H1 (cell line): Measurements from ENCODE around the gene GALNT2. TPM values are rescaled to one million over a fixed set of nuclear protein-coding genes. Genes with fewer than 3 reads are reported as not detected.

Source experiments
- CTCF ChIA-PET: fragments of 300-600 bp; sonication (Branson Sonifier 250); formaldehyde crosslinking; loops from one replicate; lab custom pipeline; 2021; ENCODE audit not compliant: partially characterized antibody; lab: Charles Lee
- POLR2A ChIA-PET: fragments of 300-600 bp; sonication (Branson Sonifier 250); formaldehyde crosslinking; loops from one replicate; lab custom pipeline; 2021; ENCODE audit warnings: inconsistent platforms; ENCODE audit not compliant: partially characterized antibody; lab: Charles Lee
- DNase-seq, 2 experiments: peaks; one replicate each; pipeline versions ENCODE4 v3.0.0 to v3.0.0-alpha.2; 2010 to 2022; ENCODE audit warnings: low spot score in 2 of 2, low read depth in 1 of 2, mixed read lengths in 1 of 2
- FAIRE-seq: peaks from 2 replicates; lab custom pipeline; 2011; peaks lifted over from hg19 to GRCh38; lab: Jason Lieb, UNC
- H2AFZ ChIP-seq: 2 replicates; pipeline ENCODE4 v1.8.1; 2012; ENCODE audit warnings: low read length, inconsistent platforms
- H2AK5ac ChIP-seq: 2 replicates; pipeline ENCODE4 v1.6.1; 2013; ENCODE audit warnings: low read depth, low read length
- H2BK120ac ChIP-seq: replicated peaks from 2 replicates; pipeline ENCODE3; 2013; ENCODE audit warnings: low read depth, low read length, inconsistent platforms
- H2BK12ac ChIP-seq: 2 replicates; pipeline ENCODE4 v1.6.1; 2013; ENCODE audit warnings: low read depth, low read length
- H2BK15ac ChIP-seq: 2 replicates; pipeline ENCODE4 v1.6.1; 2013; ENCODE audit warnings: low read length
- H2BK20ac ChIP-seq: 2 replicates; pipeline ENCODE4 v1.6.1; 2013; ENCODE audit warnings: low read length
- H2BK5ac ChIP-seq: 2 replicates; pipeline ENCODE4 v1.6.1; 2013; ENCODE audit warnings: low read depth, low read length
- H3K14ac ChIP-seq: 2 replicates; pipeline ENCODE4 v1.6.1; 2013; ENCODE audit warnings: inconsistent platforms; ENCODE audit not compliant: insufficient read length
- H3K18ac ChIP-seq: 2 replicates; pipeline ENCODE4 v1.6.1; 2013; ENCODE audit warnings: low read length; ENCODE audit errors: extremely low read depth
- H3K23ac ChIP-seq: 2 replicates; pipeline ENCODE4 v1.6.1; 2013; ENCODE audit warnings: inconsistent platforms; ENCODE audit not compliant: insufficient read length
- H3K23me2 ChIP-seq: 2 replicates; pipeline ENCODE4 v1.6.1; 2013; ENCODE audit warnings: low read depth, low read length
- H3K27ac ChIP-seq: 2 replicates; pipeline ENCODE4 v1.6.1; 2011; ENCODE audit warnings: low read depth, low read length, inconsistent platforms
- H3K27me3 ChIP-seq, 4 experiments: replicated peaks in 1 of 4; 1 replicate in 1 of 4; 2 replicates in 3 of 4; pipeline versions ENCODE4 v1.6.1 to v1.8.1; 2011 to 2013; ENCODE audit warnings: low read length in 3 of 4, mild to moderate bottlenecking in 3 of 4, inconsistent platforms in 2 of 4, mixed read lengths in 2 of 4, moderate library complexity in 1 of 4; ENCODE audit not compliant: control insufficient read depth in 3 of 4, insufficient read depth in 3 of 4; ENCODE audit errors: extremely low read depth in 1 of 4
- H3K36me3 ChIP-seq, 4 experiments: 2 replicates each; pipeline versions ENCODE4 v1.6.1 to v1.8.1; 2011 to 2013; ENCODE audit warnings: mild to moderate bottlenecking in 4 of 4, low read length in 3 of 4, moderate library complexity in 2 of 4, control low read depth in 1 of 4, inconsistent platforms in 1 of 4; ENCODE audit not compliant: insufficient read depth in 4 of 4, control insufficient read depth in 2 of 4
- H3K4ac ChIP-seq: replicated peaks from 2 replicates; pipeline ENCODE3; 2013; ENCODE audit warnings: low read length, low read depth, mixed read lengths, inconsistent platforms; ENCODE audit not compliant: insufficient read length
- H3K4me1 ChIP-seq, 4 experiments: replicated peaks in 1 of 4; 1 replicate in 1 of 4; 2 replicates in 3 of 4; pipeline versions ENCODE4 v1.6.1 to v1.8.1; 2011 to 2013; ENCODE audit warnings: low read length in 3 of 4, inconsistent platforms in 2 of 4, mixed read lengths in 1 of 4; ENCODE audit not compliant: insufficient read depth in 4 of 4, control insufficient read depth in 3 of 4
- H3K4me2 ChIP-seq, 2 experiments: 2 replicates each; pipeline versions ENCODE4 v1.6.1 to v1.8.1; 2011 to 2013; ENCODE audit warnings: low read depth in 2 of 2, low read length in 2 of 2, control low read depth in 1 of 2, inconsistent platforms in 1 of 2, mild to moderate bottlenecking in 1 of 2; ENCODE audit not compliant: insufficient read depth in 1 of 2
- H3K4me3 ChIP-seq, 4 experiments: fragments of 200-600, 300-600 bp in 1 of 4; sonication (generic), shearing (Covaris generic), sonication (Bioruptor Twin) in 1 of 4; 2 replicates each; pipeline versions ENCODE4 v1.5.1 to v1.8.1; 2011 to 2016; ENCODE audit warnings: low read length in 4 of 4, low read depth in 3 of 4, control low read depth in 2 of 4, inconsistent platforms in 2 of 4, mild to moderate bottlenecking in 2 of 4, mixed read lengths in 1 of 4, moderate library complexity in 1 of 4; ENCODE audit not compliant: insufficient read depth in 2 of 4; ENCODE audit errors: extremely low read depth in 1 of 4
- H3K56ac ChIP-seq: replicated peaks from 2 replicates; pipeline ENCODE3; 2013; ENCODE audit warnings: low read depth, mild to moderate bottlenecking, mixed read lengths, low read length, inconsistent platforms; ENCODE audit not compliant: insufficient read length
- H3K79me1 ChIP-seq: 2 replicates; pipeline ENCODE4 v1.6.1; 2013; ENCODE audit warnings: low read depth, low read length, control low read depth
- H3K79me2 ChIP-seq, 2 experiments: 2 replicates each; pipeline versions ENCODE4 v1.6.1 to v1.8.1; 2012 to 2013; ENCODE audit warnings: low read length in 2 of 2, mild to moderate bottlenecking in 2 of 2, inconsistent platforms in 1 of 2; ENCODE audit not compliant: insufficient read depth in 2 of 2, control insufficient read depth in 1 of 2
- H3K9ac ChIP-seq, 4 experiments: replicated peaks in 1 of 4; 1 replicate in 1 of 4; 2 replicates in 3 of 4; pipeline versions ENCODE4 v1.6.1 to v1.8.1; 2011 to 2013; ENCODE audit warnings: low read depth in 3 of 4, low read length in 3 of 4, control low read depth in 2 of 4, mild to moderate bottlenecking in 2 of 4, moderate library complexity in 2 of 4, inconsistent platforms in 1 of 4; ENCODE audit errors: extremely low read depth in 1 of 4
- H3K9me3 ChIP-seq, 2 experiments: 2 replicates each; pipeline versions ENCODE4 v1.6.1 to v1.8.1; 2012 to 2013; ENCODE audit warnings: mild to moderate bottlenecking in 2 of 2, moderate library complexity in 2 of 2, control low read depth in 1 of 2, inconsistent platforms in 1 of 2, low read depth in 1 of 2, low read length in 1 of 2, mixed read lengths in 1 of 2; ENCODE audit not compliant: insufficient read depth in 2 of 2
- H4K20me1 ChIP-seq, 2 experiments: replicated peaks in 1 of 2; 2 replicates each; pipeline versions ENCODE3 to v1.8.1; 2011 to 2013; ENCODE audit warnings: inconsistent platforms in 2 of 2, low read length in 2 of 2, mild to moderate bottlenecking in 1 of 2; ENCODE audit not compliant: insufficient read depth in 2 of 2, control insufficient read depth in 1 of 2
- H4K5ac ChIP-seq: 2 replicates; pipeline ENCODE4 v1.6.1; 2013; ENCODE audit warnings: low read length, low read depth, mixed read lengths, inconsistent platforms; ENCODE audit not compliant: insufficient read length
- H4K8ac ChIP-seq: 2 replicates; pipeline ENCODE4 v1.8.0; 2013; ENCODE audit warnings: mild to moderate bottlenecking, moderate library complexity, low read length, inconsistent platforms; ENCODE audit not compliant: insufficient read depth; ENCODE audit errors: extremely low read depth
- H4K91ac ChIP-seq: replicated peaks from 2 replicates; pipeline ENCODE3; 2013; ENCODE audit warnings: low read length, mixed read lengths, inconsistent platforms; ENCODE audit not compliant: insufficient read length
- EP300 ChIP-seq, 2 experiments: IDR thresholded peaks; 1 replicate in 1 of 2; 2 replicates in 1 of 2; pipeline ENCODE4 v1.6.1; 2011 to 2012; ENCODE audit warnings: low read depth in 2 of 2, low read length in 2 of 2, mild to moderate bottlenecking in 2 of 2, borderline replicate concordance in 1 of 2, inconsistent platforms in 1 of 2, moderate library complexity in 1 of 2
- KDM1A ChIP-seq: fragments of 200-600, 300-600 bp; sonication (generic); IDR thresholded peaks from 2 replicates; pipeline ENCODE4 v1.7.1; 2016; ENCODE audit warnings: mild to moderate bottlenecking, low read length, borderline replicate concordance
- KDM4A ChIP-seq: IDR thresholded peaks from one replicate; pipeline ENCODE4 v1.7.1; 2012; ENCODE audit warnings: low read depth, mild to moderate bottlenecking, moderate library complexity, low read length, inconsistent platforms; ENCODE audit not compliant: severe bottlenecking
- RNF2 ChIP-seq: fragments of 200-900, 300-1000 bp; sonication (generic); IDR thresholded peaks from 2 replicates; pipeline ENCODE4 v1.7.1; 2016; ENCODE audit warnings: borderline replicate concordance, low read depth, mild to moderate bottlenecking, antibody characterized with exemption, low read length; ENCODE audit not compliant: poor library complexity, severe bottlenecking; ENCODE audit errors: missing control alignments
- WGBS, 2 experiments: shearing (Covaris generic) in 1 of 2; methylation state at CpG; one replicate each; pipeline versions ENCODE4 v1.1.6 to v1.1.7; 2013 to 2015; ENCODE audit warnings: low lambda C conversion rate in 2 of 2, mixed read lengths in 2 of 2, inconsistent platforms in 1 of 2, low coverage in 1 of 2, missing lambda C conversion rate in 1 of 2; ENCODE audit not compliant: insufficient replicate concordance in 2 of 2, insufficient coverage in 1 of 2, insufficient read length in 1 of 2; ENCODE audit errors: extremely low coverage in 1 of 2, missing lambda C conversion rate in 1 of 2; 5-methylcytosine and 5-hydroxymethylcytosine counted together
- polyA plus RNA-seq, 7 experiments: library from polyadenylated mRNA; depleted of rRNA in 3 of 7; stranded (reverse) in 5 of 7; unstranded in 2 of 7; fragments of >200 nt in 5 of 7; fragments of 200-250 nt in 2 of 7; gene quantifications; 1 replicate in 5 of 7; 2 replicates in 1 of 7; 4 replicates in 1 of 7; pipeline versions ENCODE4 v1.2.1 to v1.2.3, GENCODE V29; 2011 to 2013; ENCODE audit warnings: missing spikeins in 2 of 7, mixed read lengths in 2 of 7
- total RNA-seq: library from RNA; stranded (reverse); fragmentation: NEBNext Ultra II Directional; extraction: Animal tissue kit (Norgen Biotek cat#: 25700); gene quantifications from 2 replicates; pipeline ENCODE4 v1.2.1, GENCODE V29; 2021
- TF ChIP-seq, protein P1 (sequence below): IDR thresholded peaks from 2 replicates; pipeline ENCODE4 v1.6.1; 2011; ENCODE audit warnings: low read length, improper control_type of control experiment

GALNT2 gene
- total and polyA plus RNA-seq, 2 of the 8 experiments (the other 6 are each of a cell fraction or from before 2014, with no cell fraction given), result 34.5 to 75.3 TPM

DNA sequence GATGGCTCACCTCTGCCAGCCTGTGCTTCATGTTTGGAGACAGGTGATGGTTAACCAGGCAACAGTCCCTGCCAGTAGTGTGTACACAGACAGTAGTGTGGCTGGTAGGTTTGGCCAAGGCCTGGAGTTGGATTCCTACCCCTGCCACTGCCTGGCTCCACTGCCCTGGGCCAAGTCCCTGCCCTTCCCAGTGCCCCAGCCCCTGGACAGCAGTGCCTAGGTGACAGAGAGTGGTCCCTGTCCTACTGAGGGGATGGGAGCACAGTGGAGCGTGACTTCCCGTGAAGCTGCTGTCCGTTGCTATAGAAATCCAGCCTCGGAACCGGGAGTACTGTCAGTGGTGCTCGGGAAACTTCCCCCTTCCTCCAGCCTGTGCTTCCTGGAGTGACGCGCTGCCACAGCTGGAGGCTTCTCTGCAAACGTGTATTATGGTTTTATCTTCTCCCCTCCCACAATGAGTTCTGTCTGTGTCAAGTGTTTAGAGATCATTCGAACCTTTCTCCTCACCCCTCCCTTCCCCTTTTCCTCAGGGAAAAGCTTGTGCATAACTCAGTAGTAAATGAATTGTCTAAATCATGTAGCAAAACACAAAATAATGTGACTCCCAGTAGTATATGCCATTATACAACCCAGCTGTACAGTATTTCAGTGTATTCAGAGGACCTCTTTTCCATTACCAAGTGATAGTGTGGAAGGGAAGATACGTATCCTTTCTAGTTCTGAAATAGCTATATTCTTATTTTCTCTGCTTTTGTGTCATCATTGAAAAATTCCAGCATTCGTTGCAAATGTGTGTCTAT is 73.4 kb downstream of the GALNT2 start:
- no peaks in the 10 kb centered on the region for H3K36me3 ChIP-seq
- no peak overlapping the region for H4K91ac ChIP-seq
- H3K4me2 ChIP-seq, result no peak overlapping the region
- no peak overlapping the region for H4K5ac ChIP-seq
- H3K79me2 ChIP-seq, result peaks cover 0 to 64% of the 10 kb centered on the region in 2 experiments; a peak in 2 of 4 replicates
- H3K23ac ChIP-seq, result no peak overlapping the region
- no peak overlapping the region; the same call in 1 of the 2 replicates for H4K8ac ChIP-seq
- H2AK5ac ChIP-seq, result no peak overlapping the region
- H3K79me1 ChIP-seq, result peaks cover 15% of the 10 kb centered on the region
- H3K27me3 ChIP-seq, result no peaks in the 10 kb centered on the region
- 0 out of 2 replicates have a peak overlapping the region, but pooled peaks have one; percentile 9 for H2BK5ac ChIP-seq
- H3K4me1 ChIP-seq, result peaks cover 0 to 15% (median 10%) of the 10 kb centered on the region in 4 experiments; a peak in 4 of 7 replicates
- FAIRE-seq, result no peak
- H3K18ac ChIP-seq, result no peak overlapping the region
- no peaks in the 10 kb centered on the region for H3K9me3 ChIP-seq
- H2BK12ac ChIP-seq, result no peak overlapping the region
- DNase-seq, result no peak
- no peak overlapping the region for H2BK120ac ChIP-seq
- CTCF ChIA-PET, result interaction anchor here (1.0 to 4.7 kb wide), 4 partner anchors 18 to 480 kb away, joined by 3 to 35 read pairs (median 6); no protein-coding TSS in a partner anchor
- POLR2A ChIA-PET, result no interaction called here
- H3K27ac ChIP-seq, result no peak overlapping the region
- H3K4me3 ChIP-seq, result no peak overlapping the region
- H3K14ac ChIP-seq, result no peak overlapping the region
- H3K4ac ChIP-seq, result no peak overlapping the region
- no peak overlapping the region for H3K56ac ChIP-seq
- no peak overlapping the region for H2AFZ ChIP-seq
- peaks cover 1 to 14% of the 10 kb centered on the region in 2 experiments for H4K20me1 ChIP-seq
- 83% methylated on average over 12 of the region's 12 CpGs; no CpG with 5 or more reads in 1 of the 2 experiments for WGBS, 2 experiments
- no peak overlapping the region for H2BK15ac ChIP-seq
- H2BK20ac ChIP-seq, result no peak overlapping the region
- no peak overlapping the region for H3K9ac ChIP-seq
- 0 out of 2 replicates have a peak, but pooled peaks cover 2% of the 10 kb centered on the region for H3K23me2 ChIP-seq
- TF ChIP-seq, protein P1, sequence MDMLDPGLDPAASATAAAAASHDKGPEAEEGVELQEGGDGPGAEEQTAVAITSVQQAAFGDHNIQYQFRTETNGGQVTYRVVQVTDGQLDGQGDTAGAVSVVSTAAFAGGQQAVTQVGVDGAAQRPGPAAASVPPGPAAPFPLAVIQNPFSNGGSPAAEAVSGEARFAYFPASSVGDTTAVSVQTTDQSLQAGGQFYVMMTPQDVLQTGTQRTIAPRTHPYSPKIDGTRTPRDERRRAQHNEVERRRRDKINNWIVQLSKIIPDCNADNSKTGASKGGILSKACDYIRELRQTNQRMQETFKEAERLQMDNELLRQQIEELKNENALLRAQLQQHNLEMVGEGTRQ, result no peak
- TF ChIP-seq KDM1A (no peak), KDM4A (no peak), EP300 (IDR thresholded peaks at IDR 0.05; ENCODE audit: borderline replicate concordance in 1 of 2, low read depth in 2 of 2, low read length in 2 of 2) (no peak), RNF2 (no peak)
